GM23338 (cell line): ENCODE data around the gene NTRK3. TPM values are rescaled to one million over a fixed set of nuclear protein-coding genes. Genes with fewer than 3 reads are reported as not detected.
A peak's percentile ranks its signal among the peaks of the same experiment; 100 is the strongest.

Experiments
- ATAC-seq: fragments of 200-7000 bp; cut with Tn5 transposase; 3 replicates; pipeline ENCODE4 v1.9.1; 2020
- DNase-seq: peaks from one replicate; pipeline ENCODE4 v3.0.0-alpha.2; 2015; ENCODE audit warnings: low spot score
- H2AFZ ChIP-seq: fragments of 200-600 bp; sonication (generic); 2 replicates; pipeline ENCODE4 v1.8.0; 2016; ENCODE audit warnings: antibody characterized with exemption, mild to moderate bottlenecking, moderate library complexity
- H3F3A ChIP-seq: fragments of 200-600 bp; sonication (generic); replicated peaks from 2 replicates; pipeline ENCODE4 v1.8.0; 2017; ENCODE audit warnings: antibody characterized with exemption, mixed run types, low read depth
- H3K27ac ChIP-seq: fragments of 200-600 bp; sonication (generic); 2 replicates; pipeline ENCODE4 v1.6.1; 2016; ENCODE audit warnings: low read depth
- H3K27me3 ChIP-seq: fragments of 200-600 bp; sonication (generic); 2 replicates; pipeline ENCODE4 v1.8.0; 2016; ENCODE audit warnings: mild to moderate bottlenecking, mixed run types, moderate library complexity; ENCODE audit not compliant: insufficient read depth
- H3K36me3 ChIP-seq: fragments of 200-600 bp; sonication (generic); 2 replicates; pipeline ENCODE4 v1.8.0; 2016; ENCODE audit warnings: mild to moderate bottlenecking; ENCODE audit not compliant: insufficient read depth
- H3K4me1 ChIP-seq: fragments of 200-600 bp; sonication (generic); 2 replicates; pipeline ENCODE4 v1.8.0; 2016; ENCODE audit warnings: mild to moderate bottlenecking, moderate library complexity; ENCODE audit not compliant: insufficient read depth
- H3K4me2 ChIP-seq: fragments of 200-600 bp; sonication (generic); 2 replicates; pipeline ENCODE4 v1.7.1; 2017; ENCODE audit warnings: mixed run types
- H3K4me3 ChIP-seq: fragments of 200-600 bp; sonication (generic); 2 replicates; pipeline ENCODE4 v1.6.1; 2016; ENCODE audit warnings: mixed run types
- H3K79me2 ChIP-seq: fragments of 200-600 bp; sonication (generic); replicated peaks from 2 replicates; pipeline ENCODE4 v1.8.0; 2017; ENCODE audit warnings: mild to moderate bottlenecking; ENCODE audit not compliant: insufficient read depth
- H3K9me2 ChIP-seq: fragments of 200-600 bp; sonication (generic); 2 replicates; pipeline ENCODE4 v1.8.0; 2017; ENCODE audit not compliant: insufficient read depth
- H4K20me1 ChIP-seq: fragments of 200-600 bp; sonication (generic); replicated peaks from 2 replicates; pipeline ENCODE4 v1.8.0; 2017; ENCODE audit warnings: mild to moderate bottlenecking; ENCODE audit not compliant: insufficient read depth
- H3K27ac Mint-ChIP-seq: 2 replicates; pipeline ENCODE4 v1.8.0; 2020; ENCODE audit warnings: inconsistent platforms, mild to moderate bottlenecking, moderate library complexity, mixed read lengths
- H3K27me3 Mint-ChIP-seq: 3 replicates; pipeline ENCODE4 v1.8.0; 2022; ENCODE audit warnings: low read depth, mild to moderate bottlenecking, moderate library complexity, mixed read lengths, inconsistent platforms; ENCODE audit not compliant: insufficient read depth, poor library complexity
- H3K36me3 Mint-ChIP-seq: 3 replicates; pipeline ENCODE4 v1.8.0; 2021; ENCODE audit warnings: low read depth, mild to moderate bottlenecking, inconsistent platforms, moderate library complexity, mixed read lengths
- H3K4me1 Mint-ChIP-seq: 3 replicates; pipeline ENCODE4 v1.8.0; 2020; ENCODE audit warnings: mild to moderate bottlenecking, inconsistent platforms, mixed read lengths
- H3K4me3 Mint-ChIP-seq: 3 replicates; pipeline ENCODE4 v1.8.0; 2021; ENCODE audit warnings: moderate library complexity, mild to moderate bottlenecking, inconsistent platforms, mixed read lengths
- H3K9me3 Mint-ChIP-seq: 3 replicates; pipeline ENCODE4 v1.8.0; 2020; ENCODE audit warnings: moderate library complexity, mild to moderate bottlenecking, inconsistent platforms, mixed read lengths
- CREB1 ChIP-seq: fragments of 250-450 bp; sonication (Bioruptor Pico); IDR thresholded peaks from 2 replicates; pipeline ENCODE4 v1.5.0; 2020; ENCODE audit warnings: low read depth, mild to moderate bottlenecking, moderate library complexity
- JUNB ChIP-seq: IDR thresholded peaks from one replicate; pipeline ENCODE4 v1.6.1; 2016; ENCODE audit warnings: antibody characterized with exemption; ENCODE audit not compliant: unreplicated experiment
- NANOG ChIP-seq: IDR thresholded peaks from 2 replicates; pipeline ENCODE4 v1.6.1; 2016; ENCODE audit warnings: antibody characterized with exemption, borderline replicate concordance
- ZNF114 ChIP-seq: fragments of 250-450 bp; sonication (Bioruptor Pico); IDR thresholded peaks from 2 replicates; pipeline ENCODE4 v1.5.0; 2020; ENCODE audit warnings: mild to moderate bottlenecking, moderate library complexity
- ZNF331 ChIP-seq: fragments of 250-450 bp; sonication (Bioruptor Pico); IDR thresholded peaks from 2 replicates; pipeline ENCODE4 v1.5.0; 2020; ENCODE audit warnings: low read depth, mild to moderate bottlenecking, moderate library complexity
- polyA plus RNA-seq: library from polyadenylated mRNA; unstranded; fragments of >200 nt; fragmentation: Nextera tagmentation; extraction: Ambion mirVana; gene quantifications from 2 replicates; pipeline ENCODE4 v1.2.1, GENCODE V29; 2016
- total RNA-seq: library from RNA; depleted of rRNA; stranded (reverse); fragments of >200 nt; shearing (Covaris generic); gene quantifications from 2 replicates; pipeline ENCODE4 v1.2.3, GENCODE V29; 2014
- TF ChIP-seq, protein P1 (sequence below), 2 experiments: fragments of 200-600 bp in 1 of 2; sonication (generic) in 1 of 2; conservative IDR thresholded peaks; 2 replicates each; pipeline versions ENCODE4 v1.5.1 to v1.6.1; 2016 to 2017; ENCODE audit warnings: antibody characterized with exemption in 2 of 2, low read depth in 2 of 2, mild to moderate bottlenecking in 2 of 2, moderate library complexity in 1 of 2
- TF ChIP-seq, protein P2 (sequence below): IDR thresholded peaks from 2 replicates; pipeline ENCODE4 v1.6.1; 2016; ENCODE audit warnings: antibody characterized with exemption
- TF ChIP-seq, protein P3 (sequence below): IDR thresholded peaks from one replicate; pipeline ENCODE4 v1.6.1; 2018; ENCODE audit warnings: antibody characterized with exemption; ENCODE audit not compliant: unreplicated experiment
- TF ChIP-seq, protein P4 (sequence below): fragments of 250-450 bp; sonication (Bioruptor Pico); IDR thresholded peaks from 2 replicates; pipeline ENCODE4 v1.5.0; 2020; ENCODE audit warnings: mild to moderate bottlenecking, moderate library complexity

The NTRK3 gene
- total and polyA plus RNA-seq, 2 experiments from 2014 or later, result 3.1 to 5.3 TPM

DNA sequence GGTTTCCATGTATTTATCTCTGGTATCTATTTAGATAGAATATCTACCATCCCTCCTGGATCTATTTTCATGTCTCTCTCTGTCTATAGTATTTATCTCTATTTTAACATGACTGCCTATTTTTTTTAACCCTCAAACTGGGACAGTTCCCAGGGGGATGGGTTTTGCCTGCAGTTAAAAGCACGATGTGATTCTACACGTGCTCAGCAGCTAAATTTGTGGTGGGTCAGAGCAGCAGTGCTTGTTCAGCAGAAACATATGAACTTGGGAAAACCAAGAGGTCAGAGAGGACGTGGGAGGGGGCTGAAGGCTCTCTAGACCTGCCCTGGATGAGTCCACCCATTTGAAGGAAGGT is 189.2 kb downstream of the NTRK3 start (continued):
- TF ChIP-seq ZNF114, result no peak
- no peak for TF ChIP-seq NANOG
- TF ChIP-seq, protein P1, sequence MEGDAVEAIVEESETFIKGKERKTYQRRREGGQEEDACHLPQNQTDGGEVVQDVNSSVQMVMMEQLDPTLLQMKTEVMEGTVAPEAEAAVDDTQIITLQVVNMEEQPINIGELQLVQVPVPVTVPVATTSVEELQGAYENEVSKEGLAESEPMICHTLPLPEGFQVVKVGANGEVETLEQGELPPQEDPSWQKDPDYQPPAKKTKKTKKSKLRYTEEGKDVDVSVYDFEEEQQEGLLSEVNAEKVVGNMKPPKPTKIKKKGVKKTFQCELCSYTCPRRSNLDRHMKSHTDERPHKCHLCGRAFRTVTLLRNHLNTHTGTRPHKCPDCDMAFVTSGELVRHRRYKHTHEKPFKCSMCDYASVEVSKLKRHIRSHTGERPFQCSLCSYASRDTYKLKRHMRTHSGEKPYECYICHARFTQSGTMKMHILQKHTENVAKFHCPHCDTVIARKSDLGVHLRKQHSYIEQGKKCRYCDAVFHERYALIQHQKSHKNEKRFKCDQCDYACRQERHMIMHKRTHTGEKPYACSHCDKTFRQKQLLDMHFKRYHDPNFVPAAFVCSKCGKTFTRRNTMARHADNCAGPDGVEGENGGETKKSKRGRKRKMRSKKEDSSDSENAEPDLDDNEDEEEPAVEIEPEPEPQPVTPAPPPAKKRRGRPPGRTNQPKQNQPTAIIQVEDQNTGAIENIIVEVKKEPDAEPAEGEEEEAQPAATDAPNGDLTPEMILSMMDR (conservative IDR thresholded peaks at IDR 0.05; ENCODE audit: low read depth in 2 of 2), result no peak
- TF ChIP-seq, protein P2, sequence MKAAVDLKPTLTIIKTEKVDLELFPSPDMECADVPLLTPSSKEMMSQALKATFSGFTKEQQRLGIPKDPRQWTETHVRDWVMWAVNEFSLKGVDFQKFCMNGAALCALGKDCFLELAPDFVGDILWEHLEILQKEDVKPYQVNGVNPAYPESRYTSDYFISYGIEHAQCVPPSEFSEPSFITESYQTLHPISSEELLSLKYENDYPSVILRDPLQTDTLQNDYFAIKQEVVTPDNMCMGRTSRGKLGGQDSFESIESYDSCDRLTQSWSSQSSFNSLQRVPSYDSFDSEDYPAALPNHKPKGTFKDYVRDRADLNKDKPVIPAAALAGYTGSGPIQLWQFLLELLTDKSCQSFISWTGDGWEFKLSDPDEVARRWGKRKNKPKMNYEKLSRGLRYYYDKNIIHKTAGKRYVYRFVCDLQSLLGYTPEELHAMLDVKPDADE, result no peak
- no peak for TF ChIP-seq JUNB

DNA sequence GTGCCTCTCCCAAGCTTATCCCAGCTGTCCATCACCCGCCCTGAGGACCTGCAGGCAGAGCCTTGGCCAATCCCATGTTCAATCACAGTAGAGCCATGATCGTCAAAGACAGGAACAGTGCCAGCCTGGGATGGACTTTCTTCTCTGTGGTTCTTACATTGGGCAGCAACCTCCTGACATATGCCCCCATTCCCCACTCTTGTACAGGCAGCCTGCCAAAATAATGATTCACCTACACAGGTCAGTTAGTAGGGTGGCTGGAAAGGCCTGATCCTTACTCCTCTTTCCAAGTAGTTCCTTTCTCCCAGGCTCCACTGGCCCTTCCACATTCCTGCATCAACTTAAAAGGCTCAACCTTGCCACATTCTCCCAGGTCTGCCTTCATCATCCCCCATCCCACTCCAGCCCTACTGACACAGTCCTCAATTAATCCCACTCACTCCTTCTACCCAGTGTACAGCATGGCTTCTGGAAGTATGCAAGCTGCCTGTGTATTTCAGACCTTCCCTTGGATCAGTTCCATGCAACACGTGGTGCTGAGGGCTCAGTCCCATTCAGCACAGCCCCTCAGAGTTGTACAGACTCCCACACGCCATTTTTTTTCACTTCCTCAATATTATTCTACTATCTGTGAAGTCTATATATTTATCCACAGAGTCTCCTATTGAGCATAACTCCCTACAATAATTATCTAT is 189.8 kb downstream of the NTRK3 start:
- Mint-ChIP-seq H3K27ac (0 out of 2 replicates have a peak overlapping the region, but pooled peaks have one; percentile 21), H3K36me3 (no peaks in the 10 kb centered on the region), H3K4me3 (no peak overlapping the region), H3K9me3 (no peaks in the 10 kb centered on the region), H3K27me3 (no peaks in the 10 kb centered on the region), H3K4me1 (peaks cover 24% of the 10 kb centered on the region)
- DNase-seq (peak; percentile 30), ATAC-seq (peak; percentile 66; the same call in 2 of the 3 replicates)
- no peaks in the 10 kb centered on the region for H3K27me3 ChIP-seq
- H3K79me2 ChIP-seq, result no peaks in the 10 kb centered on the region
- H3K4me1 ChIP-seq, result no peaks in the 10 kb centered on the region; the same call in 1 of the 2 replicates
- no peak overlapping the region for H3K4me3 ChIP-seq
- no peak overlapping the region for H3K27ac ChIP-seq
- no peaks in the 10 kb centered on the region for H4K20me1 ChIP-seq
- no peak overlapping the region for H2AFZ ChIP-seq
- peaks cover 33% of the 10 kb centered on the region for H3K9me2 ChIP-seq
- no peaks in the 10 kb centered on the region for H3F3A ChIP-seq
- H3K4me2 ChIP-seq, result peak overlapping the region; percentile 55; the same call in 1 of the 2 replicates
- H3K36me3 ChIP-seq, result no peaks in the 10 kb centered on the region
- TF ChIP-seq, protein P3, sequence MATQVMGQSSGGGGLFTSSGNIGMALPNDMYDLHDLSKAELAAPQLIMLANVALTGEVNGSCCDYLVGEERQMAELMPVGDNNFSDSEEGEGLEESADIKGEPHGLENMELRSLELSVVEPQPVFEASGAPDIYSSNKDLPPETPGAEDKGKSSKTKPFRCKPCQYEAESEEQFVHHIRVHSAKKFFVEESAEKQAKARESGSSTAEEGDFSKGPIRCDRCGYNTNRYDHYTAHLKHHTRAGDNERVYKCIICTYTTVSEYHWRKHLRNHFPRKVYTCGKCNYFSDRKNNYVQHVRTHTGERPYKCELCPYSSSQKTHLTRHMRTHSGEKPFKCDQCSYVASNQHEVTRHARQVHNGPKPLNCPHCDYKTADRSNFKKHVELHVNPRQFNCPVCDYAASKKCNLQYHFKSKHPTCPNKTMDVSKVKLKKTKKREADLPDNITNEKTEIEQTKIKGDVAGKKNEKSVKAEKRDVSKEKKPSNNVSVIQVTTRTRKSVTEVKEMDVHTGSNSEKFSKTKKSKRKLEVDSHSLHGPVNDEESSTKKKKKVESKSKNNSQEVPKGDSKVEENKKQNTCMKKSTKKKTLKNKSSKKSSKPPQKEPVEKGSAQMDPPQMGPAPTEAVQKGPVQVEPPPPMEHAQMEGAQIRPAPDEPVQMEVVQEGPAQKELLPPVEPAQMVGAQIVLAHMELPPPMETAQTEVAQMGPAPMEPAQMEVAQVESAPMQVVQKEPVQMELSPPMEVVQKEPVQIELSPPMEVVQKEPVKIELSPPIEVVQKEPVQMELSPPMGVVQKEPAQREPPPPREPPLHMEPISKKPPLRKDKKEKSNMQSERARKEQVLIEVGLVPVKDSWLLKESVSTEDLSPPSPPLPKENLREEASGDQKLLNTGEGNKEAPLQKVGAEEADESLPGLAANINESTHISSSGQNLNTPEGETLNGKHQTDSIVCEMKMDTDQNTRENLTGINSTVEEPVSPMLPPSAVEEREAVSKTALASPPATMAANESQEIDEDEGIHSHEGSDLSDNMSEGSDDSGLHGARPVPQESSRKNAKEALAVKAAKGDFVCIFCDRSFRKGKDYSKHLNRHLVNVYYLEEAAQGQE, result no peak
- TF ChIP-seq ZNF331 (CRISPR knock-in tag) (no peak), CREB1 (CRISPR knock-in tag) (no peak)
- TF ChIP-seq, protein P4, sequence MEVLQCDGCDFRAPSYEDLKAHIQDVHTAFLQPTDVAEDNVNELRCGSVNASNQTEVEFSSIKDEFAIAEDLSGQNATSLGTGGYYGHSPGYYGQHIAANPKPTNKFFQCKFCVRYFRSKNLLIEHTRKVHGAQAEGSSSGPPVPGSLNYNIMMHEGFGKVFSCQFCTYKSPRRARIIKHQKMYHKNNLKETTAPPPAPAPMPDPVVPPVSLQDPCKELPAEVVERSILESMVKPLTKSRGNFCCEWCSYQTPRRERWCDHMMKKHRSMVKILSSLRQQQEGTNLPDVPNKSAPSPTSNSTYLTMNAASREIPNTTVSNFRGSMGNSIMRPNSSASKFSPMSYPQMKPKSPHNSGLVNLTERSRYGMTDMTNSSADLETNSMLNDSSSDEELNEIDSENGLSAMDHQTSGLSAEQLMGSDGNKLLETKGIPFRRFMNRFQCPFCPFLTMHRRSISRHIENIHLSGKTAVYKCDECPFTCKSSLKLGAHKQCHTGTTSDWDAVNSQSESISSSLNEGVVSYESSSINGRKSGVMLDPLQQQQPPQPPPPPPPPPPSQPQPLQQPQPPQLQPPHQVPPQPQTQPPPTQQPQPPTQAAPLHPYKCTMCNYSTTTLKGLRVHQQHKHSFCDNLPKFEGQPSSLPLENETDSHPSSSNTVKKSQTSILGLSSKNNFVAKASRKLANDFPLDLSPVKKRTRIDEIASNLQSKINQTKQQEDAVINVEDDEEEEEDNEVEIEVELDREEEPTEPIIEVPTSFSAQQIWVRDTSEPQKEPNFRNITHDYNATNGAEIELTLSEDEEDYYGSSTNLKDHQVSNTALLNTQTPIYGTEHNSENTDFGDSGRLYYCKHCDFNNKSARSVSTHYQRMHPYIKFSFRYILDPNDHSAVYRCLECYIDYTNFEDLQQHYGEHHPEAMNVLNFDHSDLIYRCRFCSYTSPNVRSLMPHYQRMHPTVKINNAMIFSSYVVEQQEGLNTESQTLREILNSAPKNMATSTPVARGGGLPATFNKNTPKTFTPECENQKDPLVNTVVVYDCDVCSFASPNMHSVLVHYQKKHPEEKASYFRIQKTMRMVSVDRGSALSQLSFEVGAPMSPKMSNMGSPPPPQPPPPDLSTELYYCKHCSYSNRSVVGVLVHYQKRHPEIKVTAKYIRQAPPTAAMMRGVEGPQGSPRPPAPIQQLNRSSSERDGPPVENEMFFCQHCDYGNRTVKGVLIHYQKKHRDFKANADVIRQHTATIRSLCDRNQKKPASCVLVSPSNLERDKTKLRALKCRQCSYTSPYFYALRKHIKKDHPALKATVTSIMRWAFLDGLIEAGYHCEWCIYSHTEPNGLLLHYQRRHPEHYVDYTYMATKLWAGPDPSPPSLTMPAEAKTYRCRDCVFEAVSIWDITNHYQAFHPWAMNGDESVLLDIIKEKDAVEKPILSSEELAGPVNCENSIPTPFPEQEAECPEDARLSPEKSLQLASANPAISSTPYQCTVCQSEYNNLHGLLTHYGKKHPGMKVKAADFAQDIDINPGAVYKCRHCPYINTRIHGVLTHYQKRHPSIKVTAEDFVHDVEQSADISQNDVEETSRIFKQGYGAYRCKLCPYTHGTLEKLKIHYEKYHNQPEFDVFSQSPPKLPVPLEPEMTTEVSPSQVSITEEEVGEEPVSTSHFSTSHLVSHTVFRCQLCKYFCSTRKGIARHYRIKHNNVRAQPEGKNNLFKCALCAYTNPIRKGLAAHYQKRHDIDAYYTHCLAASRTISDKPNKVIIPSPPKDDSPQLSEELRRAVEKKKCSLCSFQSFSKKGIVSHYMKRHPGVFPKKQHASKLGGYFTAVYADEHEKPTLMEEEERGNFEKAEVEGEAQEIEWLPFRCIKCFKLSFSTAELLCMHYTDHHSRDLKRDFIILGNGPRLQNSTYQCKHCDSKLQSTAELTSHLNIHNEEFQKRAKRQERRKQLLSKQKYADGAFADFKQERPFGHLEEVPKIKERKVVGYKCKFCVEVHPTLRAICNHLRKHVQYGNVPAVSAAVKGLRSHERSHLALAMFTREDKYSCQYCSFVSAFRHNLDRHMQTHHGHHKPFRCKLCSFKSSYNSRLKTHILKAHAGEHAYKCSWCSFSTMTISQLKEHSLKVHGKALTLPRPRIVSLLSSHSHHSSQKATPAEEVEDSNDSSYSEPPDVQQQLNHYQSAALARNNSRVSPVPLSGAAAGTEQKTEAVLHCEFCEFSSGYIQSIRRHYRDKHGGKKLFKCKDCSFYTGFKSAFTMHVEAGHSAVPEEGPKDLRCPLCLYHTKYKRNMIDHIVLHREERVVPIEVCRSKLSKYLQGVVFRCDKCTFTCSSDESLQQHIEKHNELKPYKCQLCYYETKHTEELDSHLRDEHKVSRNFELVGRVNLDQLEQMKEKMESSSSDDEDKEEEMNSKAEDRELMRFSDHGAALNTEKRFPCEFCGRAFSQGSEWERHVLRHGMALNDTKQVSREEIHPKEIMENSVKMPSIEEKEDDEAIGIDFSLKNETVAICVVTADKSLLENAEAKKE (CRISPR knock-in tag), result no peak
- TF ChIP-seq, protein P1 (conservative IDR thresholded peaks at IDR 0.05; ENCODE audit: low read depth in 2 of 2), result no peak
